Measurements from ENCODE around the gene BASP1.

BASP1 gene, protein sequence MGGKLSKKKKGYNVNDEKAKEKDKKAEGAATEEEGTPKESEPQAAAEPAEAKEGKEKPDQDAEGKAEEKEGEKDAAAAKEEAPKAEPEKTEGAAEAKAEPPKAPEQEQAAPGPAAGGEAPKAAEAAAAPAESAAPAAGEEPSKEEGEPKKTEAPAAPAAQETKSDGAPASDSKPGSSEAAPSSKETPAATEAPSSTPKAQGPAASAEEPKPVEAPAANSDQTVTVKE

GRCh38 chr5:17217493-17218352, at the start of gene BASP1:
Gene BASP1 (plus strand): TSS chr5:17217631. CDS start chr5:17275217, 57,586 bp downstream.
- peak; percentile 72 for DNase-seq

DNA sequence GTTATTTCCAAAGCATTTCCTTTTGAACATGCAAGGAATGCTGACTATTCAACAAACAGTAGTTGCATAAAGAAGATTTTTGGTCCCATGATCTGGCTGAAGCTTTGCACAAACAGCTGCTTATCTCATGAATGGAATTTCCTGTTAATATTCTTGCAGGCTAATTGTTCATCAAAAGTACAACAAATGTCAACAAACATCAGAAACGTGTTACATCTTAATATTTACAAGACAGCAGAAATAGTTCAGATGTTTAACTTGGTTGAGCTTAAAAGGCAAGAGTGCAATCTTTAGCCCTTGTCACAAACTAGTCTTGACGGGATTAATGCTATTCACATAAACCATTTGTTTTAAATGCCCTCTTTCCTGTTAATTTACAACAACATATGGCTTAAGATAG, 47.9 kb upstream of the BASP1 start:
- no peak for DNase-seq

DNA sequence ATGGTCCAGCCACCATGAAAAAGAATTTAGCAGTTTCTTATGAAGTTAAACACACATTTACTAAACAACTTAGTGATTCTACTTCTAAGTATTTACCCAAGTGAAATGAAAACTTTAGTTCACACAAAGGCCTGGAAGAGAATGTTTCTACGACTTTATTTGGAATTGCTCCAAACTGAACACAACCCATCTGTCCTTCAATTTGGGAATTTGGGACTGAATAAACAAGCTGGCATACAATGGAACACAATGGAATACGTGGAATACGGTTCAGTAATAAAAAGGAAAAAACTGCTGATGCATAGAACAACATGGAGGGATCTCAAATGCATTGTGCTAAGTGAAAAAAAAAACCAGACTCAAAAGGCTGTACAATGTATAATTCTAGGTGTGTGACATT, 44.6 kb upstream of the BASP1 start:
- DNase-seq: no peak

- no peak for DNase-seq
These were observed 42.5 kb upstream of the BASP1 start for GRCh38 chr5:17174965-17175364.

GRCh38 chr5:17177501-17178372, 39.7 kb upstream of the BASP1 start:
- no peak for DNase-seq

DNA sequence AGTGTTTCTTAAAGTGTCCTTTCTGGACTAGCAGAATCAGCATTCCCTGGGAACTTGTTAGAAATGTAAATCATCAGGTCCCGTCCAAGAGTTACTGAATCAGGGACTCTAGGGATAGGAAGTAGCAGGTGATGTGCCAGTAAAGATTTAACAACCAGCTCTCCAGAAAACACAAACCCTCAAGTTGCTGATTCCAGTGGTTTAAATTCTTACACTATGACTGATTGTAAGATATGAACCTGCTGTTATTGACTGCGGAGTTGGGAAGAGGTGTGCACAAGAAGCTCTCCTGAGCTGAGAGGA, 39.1 kb upstream of the BASP1 start:
- DNase-seq: no peak

DNA sequence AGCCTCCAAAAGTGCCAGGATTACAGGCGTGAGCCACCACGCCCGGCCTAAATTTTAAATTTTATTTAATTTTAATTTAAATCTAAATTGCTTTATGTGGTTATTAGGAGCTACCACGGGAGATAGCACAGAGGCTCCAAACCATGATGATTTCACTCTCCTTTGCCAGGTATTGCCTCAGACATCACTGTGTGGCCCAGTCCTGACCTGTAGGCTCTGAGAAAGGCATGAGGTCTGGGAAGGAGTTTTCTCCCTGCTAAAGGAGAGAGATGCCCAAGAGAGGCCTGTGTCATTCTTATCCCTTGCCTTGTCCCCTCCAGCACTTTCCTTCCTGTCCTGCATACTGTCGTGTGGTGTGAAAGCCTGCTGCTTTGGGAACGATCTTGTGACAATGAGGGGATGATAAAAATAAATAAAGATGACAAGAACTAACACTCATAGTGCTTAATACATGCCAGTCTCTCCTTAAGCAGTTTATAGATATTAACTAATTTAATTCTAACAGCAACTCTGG, 37.0 kb upstream of the BASP1 start:
- DNase-seq: no peak

GRCh38 chr5:17180864-17181723, 36.3 kb upstream of the BASP1 start:
- DNase-seq: no peak

- DNase-seq: no peak
These were observed 34.9 kb upstream of the BASP1 start for GRCh38 chr5:17182494-17182893.

DNA sequence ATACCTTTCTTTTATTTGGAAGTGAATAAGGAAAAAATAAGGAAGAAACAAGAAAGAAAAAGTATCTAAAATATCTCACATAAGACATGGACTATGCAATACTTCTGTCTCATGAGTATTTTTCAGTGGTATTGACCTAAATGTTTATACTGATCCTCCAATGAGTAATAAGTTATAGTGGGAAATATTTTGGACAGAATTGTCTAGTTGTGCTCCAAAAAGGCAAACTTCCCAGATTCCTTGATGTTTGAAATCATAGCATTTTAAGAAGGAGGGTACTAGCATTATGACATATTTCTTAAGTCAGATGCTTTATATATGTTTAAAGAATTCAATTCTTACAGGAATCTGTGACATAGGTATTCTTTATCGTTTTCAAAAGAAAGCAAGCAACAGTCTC, 34.5 kb upstream of the BASP1 start:
- no peak for DNase-seq

GRCh38 chr5:17183831-17184230, 33.6 kb upstream of the BASP1 start:
- no peak for DNase-seq

DNA sequence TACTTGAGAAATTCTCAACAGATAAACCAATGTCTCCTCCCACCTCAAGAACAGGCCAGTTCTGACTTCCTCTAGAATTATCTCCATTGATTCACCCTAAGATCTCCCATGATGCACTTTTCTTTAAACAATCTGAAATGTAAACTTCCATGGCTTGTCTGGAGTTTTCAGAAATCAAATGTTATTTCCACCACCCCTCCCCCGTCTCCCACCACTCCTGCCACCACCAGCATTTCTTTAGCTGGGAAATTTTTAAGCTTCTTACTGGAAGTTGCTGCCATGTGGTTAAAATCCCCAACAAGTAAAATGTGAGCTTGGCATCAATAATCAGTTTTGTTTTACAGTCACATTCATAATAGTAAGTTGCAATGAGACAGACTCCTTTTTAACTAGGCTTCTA, 32.8 kb upstream of the BASP1 start:
- DNase-seq: no peak

- no peak for DNase-seq
These were observed 32.1 kb upstream of the BASP1 start for GRCh38 chr5:17185349-17185748.

GRCh38 chr5:17185773-17186172, 31.7 kb upstream of the BASP1 start:
- DNase-seq: no peak

- DNase-seq: no peak
These were observed 31.2 kb upstream of the BASP1 start for GRCh38 chr5:17186256-17186655.

DNA sequence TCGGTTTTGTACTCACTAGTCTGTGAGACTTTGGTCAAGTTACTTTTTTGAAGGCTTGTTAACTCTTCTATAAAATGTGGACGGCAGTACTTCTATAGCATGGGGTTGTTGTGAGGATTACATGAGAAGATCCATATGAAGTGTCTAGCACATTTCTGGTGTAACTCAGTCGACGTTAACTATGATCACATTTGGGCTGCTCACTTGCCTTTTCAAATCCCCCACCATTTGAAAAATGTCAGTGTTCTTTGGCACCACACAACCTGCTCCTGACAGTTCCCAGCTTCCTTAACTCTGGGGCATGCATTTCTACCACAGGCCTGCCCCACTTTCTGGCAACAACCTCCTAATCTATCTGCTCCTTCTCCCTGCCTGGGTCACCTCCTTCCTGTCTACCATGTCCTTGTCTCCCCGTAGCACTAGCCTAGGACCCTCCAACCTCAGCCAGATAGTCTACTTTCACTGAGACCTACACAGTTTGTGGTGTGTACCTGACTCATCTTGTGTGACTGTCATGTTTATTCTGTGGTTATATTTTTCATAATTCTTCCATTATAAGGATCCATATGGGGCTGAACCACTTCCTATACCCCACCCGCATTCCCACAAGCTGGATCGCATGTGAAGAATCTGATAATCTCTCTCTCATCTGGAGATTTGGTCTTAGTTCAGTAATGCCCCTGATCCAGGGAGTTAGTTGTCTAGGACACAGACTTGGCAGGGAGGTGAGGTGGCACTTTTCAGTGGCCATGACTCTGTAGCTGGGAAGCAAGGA, 30.2 kb upstream of the BASP1 start:
- no peak for DNase-seq

DNA sequence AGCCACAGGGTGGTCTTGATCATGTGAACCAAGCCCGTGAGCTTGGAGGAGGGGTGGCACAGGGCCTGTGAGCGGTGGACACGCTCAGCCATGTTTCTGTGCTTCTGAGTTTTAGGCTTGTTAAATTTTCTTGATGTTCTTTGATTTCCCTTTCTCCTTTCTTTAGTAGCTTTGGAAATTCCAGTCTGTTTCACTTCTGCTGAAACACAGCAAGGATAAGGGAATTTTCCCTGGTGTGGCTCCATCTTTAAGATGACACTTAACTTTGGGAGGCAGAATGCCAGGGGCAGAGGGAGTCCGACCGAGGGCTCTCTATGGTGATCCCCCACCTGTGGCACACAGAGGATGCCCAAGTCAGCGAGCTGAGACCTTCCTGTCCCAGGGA, 29.7 kb upstream of the BASP1 start:
- DNase-seq: no peak

GRCh38 chr5:17189381-17190036, 27.9 kb upstream of the BASP1 start:
- DNase-seq: peak; percentile 84

DNA sequence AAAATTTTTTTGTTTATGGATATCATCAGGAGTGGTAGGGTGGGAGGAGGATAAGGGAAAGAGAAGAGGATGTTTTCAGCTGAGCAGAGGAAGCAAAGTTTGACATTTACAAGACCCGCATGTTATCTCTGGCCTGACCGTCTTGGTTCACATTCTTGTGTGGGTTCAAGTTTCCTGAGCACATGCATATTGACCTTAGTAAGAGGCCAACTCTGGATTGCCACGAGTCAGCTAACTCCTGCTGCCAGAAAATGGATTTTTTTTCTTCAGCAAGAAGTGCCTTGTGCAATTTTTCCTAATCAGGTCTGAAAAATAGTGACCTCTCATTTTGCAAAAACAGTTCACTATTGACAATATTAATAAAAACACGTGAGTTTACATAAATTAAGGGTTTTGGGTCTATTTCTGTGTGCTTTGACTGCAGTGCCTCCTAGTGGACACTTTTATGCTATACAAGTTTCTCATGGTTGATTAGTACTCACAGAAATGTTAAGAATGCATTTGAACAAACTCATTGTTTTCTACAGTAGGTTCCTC, 27.1 kb upstream of the BASP1 start:
- DNase-seq: no peak

DNA sequence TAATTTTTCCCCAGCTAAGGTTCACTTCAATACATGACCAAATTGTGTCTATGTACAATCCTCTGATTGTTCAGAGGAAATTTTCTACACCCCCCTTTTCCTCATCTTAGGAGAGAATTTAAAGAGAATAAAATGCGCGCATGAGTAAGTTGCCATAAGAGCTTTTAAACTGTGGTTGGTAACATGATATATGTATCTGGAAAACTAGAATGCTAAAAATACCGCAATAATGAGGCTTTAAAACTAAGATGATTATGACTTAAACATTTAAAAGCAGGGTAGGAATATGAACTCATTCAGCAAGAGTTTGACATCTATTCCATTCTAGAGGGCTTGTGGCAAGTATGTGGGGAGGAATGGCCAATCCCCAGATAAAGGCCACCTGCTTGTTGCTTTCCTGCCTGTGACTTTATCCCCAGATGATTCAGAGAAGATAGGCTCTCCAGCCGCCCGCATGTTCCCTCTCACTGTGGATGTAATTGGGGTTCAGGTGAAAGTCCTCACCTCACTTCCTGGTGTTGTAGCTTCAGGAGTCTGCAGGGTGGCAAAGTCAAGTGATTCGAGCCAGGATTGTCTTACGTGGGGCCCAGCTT, 26.5 kb upstream of the BASP1 start:
- no peak for DNase-seq
